Glomerular endothelial cell (primary cell): Measurements from ENCODE around the gene VPS37D. TPM values are rescaled to one million over a fixed set of nuclear protein-coding genes. Genes with fewer than 3 reads are reported as not detected.

Experiments
- DNase-seq: peaks from one replicate; pipeline ENCODE4 v3.0.0-alpha.2; 2011; ENCODE audit warnings: low read depth, low spot score; ENCODE audit errors: extremely low read depth
- total RNA-seq: library from RNA; depleted of rRNA; stranded (reverse); fragments of >200 nt; gene quantifications from 2 replicates; pipeline ENCODE4 v1.2.3, GENCODE V29; 2015

The VPS37D gene
- total RNA-seq, 1 donor from 2014 or later, result 2.8 TPM

GRCh38 chr7:73678862-73679261 is 11.2 kb downstream of the VPS37D start:
- no peak for DNase-seq

DNA sequence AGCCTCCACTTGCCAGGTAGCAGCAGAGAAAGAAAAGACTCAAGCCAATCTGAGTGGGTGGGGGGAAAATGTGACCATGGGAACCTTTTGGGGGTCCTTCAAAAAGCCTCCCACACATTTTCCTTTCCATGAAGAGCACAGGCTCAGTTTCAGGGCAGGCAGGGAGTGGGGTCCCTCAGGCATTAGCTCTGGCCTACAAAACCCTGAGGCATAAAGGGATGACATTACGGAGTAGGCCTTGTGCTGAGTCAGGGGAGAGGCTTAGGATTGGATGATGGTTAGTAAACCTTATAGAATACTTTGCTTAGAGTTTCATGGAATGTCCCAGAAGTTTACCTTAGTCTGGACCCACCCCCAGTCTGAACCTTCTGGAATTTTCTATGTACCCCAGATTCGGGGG is 12.1 kb downstream of the VPS37D start:
- no peak for DNase-seq

DNA sequence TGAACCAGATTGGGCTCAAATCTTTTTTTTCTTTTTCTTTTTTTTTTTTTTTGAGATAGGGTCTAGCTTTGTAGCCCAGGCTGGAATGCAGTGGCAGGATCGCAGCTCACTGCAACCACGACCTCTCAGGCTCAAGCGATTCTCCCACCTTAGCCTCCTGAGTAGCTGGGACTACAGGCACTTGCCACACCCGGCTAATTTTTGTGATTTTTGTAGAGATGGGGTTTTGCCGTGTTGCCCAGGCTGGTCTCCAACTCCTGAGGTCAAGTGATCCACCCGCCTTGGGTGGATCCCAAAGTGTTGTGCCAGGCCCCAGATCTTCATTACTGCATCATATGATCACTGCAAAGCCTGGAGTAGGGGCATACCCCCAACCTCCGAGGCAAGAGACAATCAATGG is 12.9 kb downstream of the VPS37D start:
- DNase-seq, result no peak

DNA sequence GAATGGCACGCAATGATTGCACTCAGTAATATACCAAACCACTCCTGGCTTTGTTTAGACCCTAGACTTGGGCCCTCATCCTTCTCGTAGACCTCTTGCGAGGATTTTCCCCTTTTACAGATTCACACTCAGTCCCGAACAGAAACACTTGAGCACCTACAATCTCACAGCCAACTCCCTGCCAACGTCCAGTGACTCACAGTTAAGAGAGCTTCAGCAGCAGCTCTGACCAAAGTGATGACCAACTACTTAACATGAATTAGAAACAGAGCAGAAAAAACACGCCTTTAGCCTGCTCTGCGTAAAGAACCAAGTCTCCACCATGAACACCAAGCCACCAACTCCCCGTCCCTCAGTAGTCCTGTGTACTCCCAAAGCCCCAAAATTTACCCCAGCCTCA is 13.4 kb downstream of the VPS37D start:
- no peak for DNase-seq

GRCh38 chr7:73682745-73683055 is 15.1 kb downstream of the VPS37D start:
- DNase-seq, result no peak

DNA sequence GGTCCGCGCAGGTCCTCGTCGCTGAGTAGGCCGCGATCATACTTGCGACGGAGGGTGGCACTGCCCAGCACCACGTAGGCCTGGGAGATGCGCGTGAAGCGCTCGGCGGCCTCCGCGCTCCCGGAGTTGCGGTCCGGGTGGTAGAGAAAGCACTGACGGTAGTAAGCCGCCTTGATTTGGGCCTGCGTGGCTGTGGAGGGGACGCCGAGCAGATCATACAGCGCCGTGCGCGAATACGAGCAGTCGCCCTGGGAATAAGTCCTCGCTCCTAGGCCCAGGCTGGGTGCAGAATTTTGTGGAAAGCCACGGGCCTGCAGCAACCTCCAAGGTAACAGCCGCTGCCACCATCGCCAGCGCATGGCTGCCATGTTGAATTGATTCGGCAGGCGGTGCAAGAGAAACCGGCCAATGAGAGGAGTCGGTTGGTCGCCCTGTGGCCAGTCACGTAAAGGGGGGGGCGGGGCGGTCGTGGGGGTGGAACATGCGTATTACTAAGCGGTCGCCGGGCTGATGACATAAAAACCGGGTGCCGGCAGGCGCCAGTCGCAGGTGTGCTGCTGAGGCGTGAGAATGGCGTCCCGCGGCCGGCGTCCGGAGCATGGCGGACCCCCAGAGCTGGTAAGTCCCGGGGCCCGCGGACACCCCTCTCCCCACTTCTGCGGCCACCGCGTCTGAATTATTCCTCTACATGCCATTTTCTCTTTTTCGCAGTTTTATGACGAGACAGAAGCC is 15.6 kb downstream of the VPS37D start, which contains the start of the genes BUD23 and DNAJC30:
TSS of gene BUD23 (plus strand) at position 542 of the 732 bp plus-strand sequence. CDS start at position 571, 29 bp downstream.
TSS of gene DNAJC30 (minus strand) at position 398 of the 732 bp plus-strand sequence. CDS start at position 368, 30 bp downstream.
- peak; percentile 54 for DNase-seq

GRCh38 chr7:73683788-73684693 is 16.4 kb downstream of the VPS37D start:
- DNase-seq, result no peak

- no peak for DNase-seq
Observed at GRCh38 chr7:73685311-73685710, 17.7 kb downstream of the VPS37D start.

DNA sequence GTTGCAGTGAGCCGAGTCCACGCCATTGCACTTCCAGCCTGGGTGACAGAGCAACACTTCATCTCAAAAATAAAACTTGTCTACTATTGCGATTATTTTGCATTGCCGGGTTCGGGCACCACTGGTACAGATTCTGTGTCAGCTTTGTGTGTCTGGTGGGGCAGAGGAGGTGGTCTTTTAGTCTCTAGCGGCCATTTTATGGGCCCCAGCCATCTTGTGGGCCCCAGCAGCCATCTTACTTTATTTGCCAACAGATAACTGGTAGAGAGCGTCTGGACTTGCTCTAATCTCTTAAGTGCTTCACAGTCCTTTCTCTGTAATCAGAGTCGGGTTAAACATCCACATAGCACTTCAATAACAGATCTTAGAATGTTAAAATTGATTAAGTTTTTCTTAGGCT is 20.7 kb downstream of the VPS37D start:
- no peak for DNase-seq

- no peak for DNase-seq
Observed at GRCh38 chr7:73690646-73691045, 23.0 kb downstream of the VPS37D start.

DNA sequence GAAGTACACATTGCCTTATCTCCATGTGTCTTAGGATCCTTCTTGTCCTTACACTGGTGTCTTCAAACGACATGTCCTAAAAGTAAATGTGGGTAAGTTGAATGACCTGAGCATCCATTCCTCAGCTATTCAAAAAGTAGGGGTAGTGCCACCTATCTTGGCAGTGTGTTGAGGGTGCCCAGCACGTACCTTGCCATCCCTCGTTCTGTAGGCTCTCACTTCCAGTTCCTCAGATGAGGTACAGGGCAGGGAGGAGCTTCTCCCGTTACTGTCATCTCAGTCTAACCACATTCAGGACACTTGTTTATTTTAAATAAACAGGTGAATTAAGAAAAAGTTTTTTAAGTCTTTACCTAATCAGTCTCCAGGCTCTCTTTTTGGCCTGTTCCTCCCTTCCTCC is 28.7 kb downstream of the VPS37D start:
- DNase-seq, result no peak

- no peak for DNase-seq
Observed at GRCh38 chr7:73698410-73698809, 30.8 kb downstream of the VPS37D start.

DNA sequence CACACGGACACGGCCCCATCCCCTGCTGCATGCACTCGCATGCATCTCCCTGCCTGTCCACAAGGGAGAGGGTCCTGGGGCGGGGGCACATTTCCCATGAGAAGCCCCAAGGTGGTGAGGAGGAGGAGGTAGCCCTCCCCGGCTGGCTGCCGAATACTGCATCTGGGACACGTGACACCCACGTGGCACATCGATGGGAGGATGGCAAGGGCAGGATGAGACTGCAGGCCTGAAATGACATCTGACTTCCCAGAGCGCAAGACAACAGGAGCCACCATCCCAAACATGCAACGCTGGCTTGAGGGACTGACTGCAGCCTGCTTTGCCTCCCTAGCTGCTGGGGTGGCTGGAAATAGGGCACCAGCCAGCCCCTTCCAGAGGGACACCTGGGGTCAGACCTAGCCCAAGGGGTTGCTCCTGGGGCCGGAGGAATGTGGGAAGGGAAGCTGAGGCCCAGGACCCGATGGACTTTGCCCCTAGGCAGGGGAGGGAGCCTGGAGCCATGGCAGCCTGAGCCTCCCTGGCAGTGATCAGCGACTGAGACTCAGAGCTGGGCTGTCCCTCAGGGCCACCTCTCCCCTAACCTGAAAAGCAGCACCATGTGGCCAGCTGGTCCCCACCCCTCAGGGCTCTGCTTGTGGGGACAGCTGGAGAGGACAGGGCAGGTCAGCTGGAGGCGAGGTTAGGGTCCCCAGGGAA is 31.9 kb downstream of the VPS37D start:
- no peak for DNase-seq

- no peak for DNase-seq
Observed at GRCh38 chr7:73700069-73700423, 32.4 kb downstream of the VPS37D start.

GRCh38 chr7:73700581-73701134 is 33.0 kb downstream of the VPS37D start:
- DNase-seq, result no peak

DNA sequence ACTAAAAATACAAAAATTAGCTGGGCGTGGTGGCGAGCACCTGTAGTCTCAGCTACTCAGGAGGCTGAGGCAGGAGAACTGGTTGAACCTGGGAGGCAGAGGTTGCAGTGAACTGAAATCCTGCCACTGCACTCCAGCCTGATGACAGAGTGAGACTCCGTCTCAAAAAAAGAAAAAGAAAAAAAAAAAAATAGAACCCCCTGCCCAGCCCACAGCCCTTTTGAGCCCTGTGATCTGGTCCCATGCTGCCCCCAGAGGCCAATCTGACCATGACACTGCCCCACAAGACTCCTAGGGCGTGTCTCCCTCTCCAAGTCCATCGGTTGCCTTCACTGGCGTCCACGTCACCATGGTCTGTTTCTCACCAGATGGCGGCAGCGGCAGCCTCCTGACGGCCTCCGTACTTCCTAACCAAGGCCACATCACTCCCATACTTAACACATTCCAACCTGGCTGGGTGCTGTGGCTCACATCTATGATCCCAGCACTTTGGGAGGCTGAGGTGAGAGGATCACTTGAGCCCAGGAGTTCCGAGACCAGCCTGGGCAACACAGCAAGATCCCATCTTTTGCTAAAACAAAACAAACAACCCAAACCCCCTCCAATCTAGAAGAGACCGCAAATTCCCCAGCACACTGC is 33.8 kb downstream of the VPS37D start:
- no peak for DNase-seq

DNA sequence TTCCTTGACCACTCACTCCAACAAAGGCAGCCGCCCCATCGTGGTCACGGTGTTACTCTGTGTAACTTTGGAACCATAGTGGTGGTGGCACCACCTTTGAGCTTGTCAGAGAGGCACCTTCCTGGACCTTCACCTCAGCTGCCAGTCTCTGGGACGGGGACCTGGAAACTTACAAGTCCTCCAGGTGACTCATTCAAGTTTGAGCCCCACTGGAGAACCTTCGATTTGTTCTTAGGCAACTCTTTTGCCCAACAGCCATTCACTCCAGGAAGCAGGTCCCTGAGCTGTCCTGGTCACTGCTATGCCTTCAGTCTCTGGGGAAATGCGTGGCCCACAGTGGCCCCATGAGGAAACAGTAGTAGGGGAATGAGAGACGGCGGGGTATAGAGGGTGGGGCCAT is 34.6 kb downstream of the VPS37D start:
- no peak for DNase-seq

DNA sequence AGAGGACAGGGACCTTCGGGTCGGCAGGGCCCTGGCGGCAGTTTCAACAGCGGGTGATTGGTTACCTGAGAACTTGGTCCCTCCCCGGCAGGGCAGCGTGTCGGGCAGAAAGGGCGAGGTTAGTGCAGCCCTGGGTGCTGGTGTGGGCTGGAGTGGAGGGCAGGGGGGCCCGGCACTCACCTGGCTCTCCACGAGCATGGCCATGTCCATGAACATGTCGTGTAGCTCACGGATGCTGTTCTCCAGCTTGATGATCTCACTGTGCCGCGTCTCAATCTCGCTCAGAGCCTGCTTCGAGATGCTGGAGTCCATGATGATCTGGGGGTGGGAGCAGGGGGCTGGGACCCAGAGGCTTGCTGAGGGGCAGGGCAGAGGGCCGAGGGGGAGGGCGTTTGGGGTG is 35.0 kb downstream of the VPS37D start:
- DNase-seq, result no peak

DNA sequence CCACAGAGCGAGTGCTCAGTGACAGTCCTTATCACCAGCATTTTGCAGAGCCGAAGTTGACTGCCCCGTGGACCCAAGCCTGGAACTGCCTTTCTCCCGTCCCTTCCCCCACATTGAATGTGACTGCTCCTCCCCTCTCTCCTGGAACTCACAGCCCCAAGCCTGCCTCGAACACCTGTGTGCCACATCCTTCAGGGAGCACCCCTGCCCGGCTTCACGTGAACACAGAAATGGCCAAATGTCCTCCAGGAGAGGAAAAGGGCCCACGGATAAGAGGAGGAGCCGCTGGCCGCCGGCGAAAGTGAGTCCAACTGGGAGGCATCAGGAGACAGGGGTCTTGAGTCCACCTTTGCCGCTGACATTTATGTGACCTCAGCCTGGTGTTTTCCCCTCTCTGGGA is 35.6 kb downstream of the VPS37D start:
- no peak for DNase-seq

- no peak for DNase-seq
Observed at GRCh38 chr7:73703757-73704639, 36.4 kb downstream of the VPS37D start.
